Uterus (tissue), 2 donors: Measurements from ENCODE around the gene FMN1.

Experiments
- POLR2A ChIP-seq, 2 donors: fragments of 450-650 bp; IDR thresholded peaks; one replicate each; pipeline ENCODE4 v1.6.1; 2016; ENCODE audit warnings: antibody characterized with exemption in 2 of 2, mild to moderate bottlenecking in 1 of 2, moderate library complexity in 1 of 2
- TF ChIP-seq, protein P1 (sequence below), 4 experiments: fragments of 200-600 bp in 2 of 4; fragments of 450-650 bp in 2 of 4; sonication (generic) in 2 of 4; IDR thresholded peaks; one replicate each; pipeline ENCODE4 v1.5.1; 2016 to 2019; ENCODE audit warnings: antibody characterized with exemption in 4 of 4, mild to moderate bottlenecking in 2 of 4, moderate library complexity in 1 of 4

DNA sequence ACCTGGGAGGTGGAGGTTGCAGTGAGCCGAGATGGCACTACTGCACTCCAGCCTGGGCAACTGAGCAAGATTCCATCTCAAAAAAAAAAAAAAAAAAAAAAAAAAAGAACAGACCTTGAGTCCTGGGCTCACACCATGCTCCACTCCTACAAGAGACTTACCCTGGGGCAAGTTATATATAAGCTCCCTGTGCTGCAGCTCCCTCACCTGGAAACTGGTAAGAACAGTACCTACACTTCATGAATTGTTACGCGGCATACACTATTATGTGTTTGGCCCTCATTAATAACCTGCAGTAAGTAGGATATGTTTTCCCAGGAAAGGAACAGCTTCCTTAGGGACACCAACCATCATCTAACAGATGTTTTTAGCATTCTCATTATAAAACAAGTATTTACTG, 119.6 kb downstream of the FMN1 start:
- TF ChIP-seq, protein P1, sequence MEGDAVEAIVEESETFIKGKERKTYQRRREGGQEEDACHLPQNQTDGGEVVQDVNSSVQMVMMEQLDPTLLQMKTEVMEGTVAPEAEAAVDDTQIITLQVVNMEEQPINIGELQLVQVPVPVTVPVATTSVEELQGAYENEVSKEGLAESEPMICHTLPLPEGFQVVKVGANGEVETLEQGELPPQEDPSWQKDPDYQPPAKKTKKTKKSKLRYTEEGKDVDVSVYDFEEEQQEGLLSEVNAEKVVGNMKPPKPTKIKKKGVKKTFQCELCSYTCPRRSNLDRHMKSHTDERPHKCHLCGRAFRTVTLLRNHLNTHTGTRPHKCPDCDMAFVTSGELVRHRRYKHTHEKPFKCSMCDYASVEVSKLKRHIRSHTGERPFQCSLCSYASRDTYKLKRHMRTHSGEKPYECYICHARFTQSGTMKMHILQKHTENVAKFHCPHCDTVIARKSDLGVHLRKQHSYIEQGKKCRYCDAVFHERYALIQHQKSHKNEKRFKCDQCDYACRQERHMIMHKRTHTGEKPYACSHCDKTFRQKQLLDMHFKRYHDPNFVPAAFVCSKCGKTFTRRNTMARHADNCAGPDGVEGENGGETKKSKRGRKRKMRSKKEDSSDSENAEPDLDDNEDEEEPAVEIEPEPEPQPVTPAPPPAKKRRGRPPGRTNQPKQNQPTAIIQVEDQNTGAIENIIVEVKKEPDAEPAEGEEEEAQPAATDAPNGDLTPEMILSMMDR (IDR thresholded peaks at IDR 0.05): no peak
- no peak for TF ChIP-seq POLR2A (IDR thresholded peaks at IDR 0.05)
